K562 (cell line): ENCODE measurements around the gene FAM167B. TPM values are rescaled to one million over a fixed set of nuclear protein-coding genes. Genes with fewer than 3 reads are reported as not detected.
"Not testable (repeated sequence)": the region's sequence is repeated elsewhere in the genome, so short reads cannot be mapped to it uniquely, and the experiment has no call there.

Experiments
- ATAC-seq: fragments of 200-7000 bp; cut with Tn5 transposase; 3 replicates; pipeline ENCODE4 v1.9.1; 2020; ENCODE audit warnings: moderate library complexity
- BruUV-seq: library from RNA; stranded (reverse); fragments of 400-500 nt; replicated peaks from 2 replicates; lab custom pipeline; 2021; lab: Mats Ljungman, UMichigan
- CTCF ChIA-PET: fragments of 300-600 bp; formaldehyde crosslinking; extraction: SDS; loops from one replicate; lab custom pipeline; 2021; ENCODE audit warnings: low intra/inter-chr PET ratio; lab: Yijun Ruan, JAX
- POLR2A ChIA-PET: fragments of 300-600, 350-650 bp; sonication (Branson Sonifier 250); formaldehyde crosslinking; extraction: SDS; loops from one replicate; lab custom pipeline; 2021; ENCODE audit warnings: antibody characterized with exemption, inconsistent platforms; lab: Yijun Ruan, JAX
- DNase-seq, 4 experiments: peaks; one replicate each; pipeline versions ENCODE4 v3.0.0 to v3.0.0-alpha.2; 2011 to 2018; ENCODE audit warnings: low spot score in 3 of 4, mixed read lengths in 3 of 4; ENCODE audit errors: extremely low read depth in 1 of 4
- FAIRE-seq: peaks from 2 replicates; lab custom pipeline; 2011; peaks lifted over from hg19 to GRCh38; lab: Jason Lieb, UNC
- H2AFZ ChIP-seq: 2 replicates; pipeline ENCODE4 v1.6.0; 2011; ENCODE audit warnings: low read depth, low read length, control low read depth, inconsistent platforms
- H3K27ac ChIP-seq: fragments of 200-600 bp; 3 replicates; pipeline ENCODE4 v1.8.0; 2011; ENCODE audit warnings: low read depth, mild to moderate bottlenecking, control low read depth, inconsistent platforms, low read length, moderate library complexity, mixed read lengths; ENCODE audit errors: extremely low read depth
- H3K27me3 ChIP-seq, 2 experiments: fragments of 300-600 bp in 1 of 2; 2 replicates in 1 of 2; 3 replicates in 1 of 2; pipeline versions ENCODE4 v1.6.0 to v1.8.0; 2011; ENCODE audit warnings: inconsistent platforms in 2 of 2, low read length in 2 of 2, mild to moderate bottlenecking in 1 of 2, mixed read lengths in 1 of 2, moderate library complexity in 1 of 2; ENCODE audit not compliant: control insufficient read depth in 2 of 2, insufficient read depth in 2 of 2
- H3K36me3 ChIP-seq: fragments of 300-600 bp; 3 replicates; pipeline ENCODE4 v1.8.0; 2011; ENCODE audit warnings: mild to moderate bottlenecking, low read length, inconsistent platforms; ENCODE audit not compliant: control insufficient read depth, insufficient read depth
- H3K4me1 ChIP-seq, 2 experiments: fragments of 200-600 bp in 1 of 2; replicated peaks in 1 of 2; 2 replicates in 1 of 2; 3 replicates in 1 of 2; pipeline versions ENCODE4 v1.5.1 to v1.8.0; 2011; ENCODE audit warnings: inconsistent platforms in 2 of 2, low read length in 2 of 2, mild to moderate bottlenecking in 1 of 2, mixed read lengths in 1 of 2, moderate library complexity in 1 of 2; ENCODE audit not compliant: control insufficient read depth in 2 of 2, insufficient read depth in 2 of 2
- H3K4me2 ChIP-seq: 2 replicates; pipeline ENCODE4 v1.6.1; 2011; ENCODE audit warnings: low read length, control low read depth, inconsistent platforms, mixed read lengths; ENCODE audit not compliant: insufficient read depth
- H3K4me3 ChIP-seq: fragments of 200-600 bp; sonication (generic), shearing (Covaris generic); 2 replicates; pipeline ENCODE4 v1.5.1; 2016; ENCODE audit warnings: control low read depth, inconsistent platforms
- H3K79me2 ChIP-seq: fragments of 200-600 bp; 3 replicates; pipeline ENCODE4 v1.8.0; 2011; ENCODE audit warnings: low read length, inconsistent platforms; ENCODE audit not compliant: control insufficient read depth, insufficient read depth
- H3K9ac ChIP-seq, 2 experiments: 2 replicates each; pipeline versions ENCODE4 v1.6.0 to v1.6.1; 2011; ENCODE audit warnings: low read depth in 2 of 2, low read length in 2 of 2, control low read depth in 1 of 2, inconsistent platforms in 1 of 2, mild to moderate bottlenecking in 1 of 2, mixed read lengths in 1 of 2; ENCODE audit not compliant: insufficient read depth in 1 of 2
- H3K9me1 ChIP-seq: one replicate; pipeline ENCODE4 v1.6.0; 2011; ENCODE audit warnings: inconsistent platforms, mild to moderate bottlenecking, low read length, moderate library complexity; ENCODE audit not compliant: control insufficient read depth, insufficient read depth
- H3K9me3 ChIP-seq: replicated peaks from 2 replicates; pipeline ENCODE4 v1.5.1; 2011; ENCODE audit warnings: low read depth, low read length, inconsistent platforms; ENCODE audit not compliant: control insufficient read depth, insufficient read depth
- H4K20me1 ChIP-seq: replicated peaks from 2 replicates; pipeline ENCODE4 v1.6.1; 2011; ENCODE audit warnings: low read length, inconsistent platforms, mixed read lengths; ENCODE audit not compliant: control insufficient read depth, insufficient read depth
- CREB1 ChIP-seq, 2 experiments: sonication (generic) in 1 of 2; formaldehyde crosslinking in 1 of 2; IDR thresholded peaks; 2 replicates each; pipeline versions ENCODE4 v1.6.1 to v1.8.0; 2012 to 2022; ENCODE audit warnings: inconsistent platforms in 1 of 2, mild to moderate bottlenecking in 1 of 2, missing genetic modification reagents in 1 of 2, moderate library complexity in 1 of 2
- EP300 ChIP-seq: IDR thresholded peaks from 2 replicates; pipeline ENCODE4 v1.6.1; 2012; ENCODE audit warnings: low read length, improper control_type of control experiment
- POLR2AphosphoS5 ChIP-seq: IDR thresholded peaks from 2 replicates; pipeline ENCODE4 v1.6.1; 2011; ENCODE audit warnings: mild to moderate bottlenecking, low read depth, low read length, moderate library complexity; ENCODE audit not compliant: control insufficient read depth, insufficient read depth
- POLR2H ChIP-seq: IDR thresholded peaks from 2 replicates; pipeline ENCODE4 v1.6.1; 2016; ENCODE audit warnings: missing genetic modification characterization, low read depth, mild to moderate bottlenecking, control low read depth, missing compliant biosample characterization, moderate library complexity
- WGBS: fragments of 100-300 bp; shearing (Covaris generic); methylation state at CpG from one replicate; pipeline ENCODE4 v1.1.6; 2016; ENCODE audit warnings: low coverage, mixed read lengths; ENCODE audit not compliant: insufficient coverage; ENCODE audit errors: missing lambda C conversion rate; 5-methylcytosine and 5-hydroxymethylcytosine counted together
- in situ Hi-C: fragments of 300-500 bp; cut with MboI; formaldehyde crosslinking; loops from 4 replicates; pipeline ENCODE4 v1.15.0; 2018; ENCODE audit warnings: inconsistent platforms, mixed read lengths
- intact Hi-C: fragments of 100-400 bp; cut with micrococcal nuclease; formaldehyde crosslinking; loops from 2 replicates; pipeline ENCODE4 v1.14.2; 2022
- polyA plus RNA-seq, 8 experiments: library from polyadenylated mRNA; depleted of rRNA in 4 of 8; stranded (reverse) in 5 of 8; unstranded in 3 of 8; fragments of >200 nt; fragmentation: Nextera tagmentation in 2 of 8; fragmentation: Illumina TruSeq in 1 of 8; extraction: Ambion mirVana in 2 of 8; extraction: Trizol in 1 of 8; gene quantifications; 2 replicates each; pipeline versions ENCODE4 v1.2.1 to v1.2.3, GENCODE V29; 2011 to 2014; ENCODE audit warnings: inconsistent platforms in 1 of 8, missing spikeins in 1 of 8
- small RNA-seq: library from RNA; depleted of rRNA; stranded (forward); fragments of <200 nt; gene quantifications from one replicate; pipeline ENCODE3, GENCODE V24; 2014
- total RNA-seq, 7 experiments: library from RNA; depleted of rRNA in 6 of 7; stranded (reverse); fragments of >200 nt in 6 of 7; fragmentation: Illumina TruSeq in 2 of 7; extraction: Trizol in 2 of 7; gene quantifications; 2 replicates each; pipeline versions ENCODE4 v1.2.1 to v1.2.3, GENCODE V29; 2011 to 2021; ENCODE audit warnings: low replicate concordance in 1 of 7
- TF ChIP-seq, protein P1 (sequence below), 2 experiments: fragments of 150-350 bp in 1 of 2; IDR thresholded peaks; 2 replicates each; pipeline ENCODE4 v1.6.1; 2012 to 2016; ENCODE audit warnings: low read depth in 2 of 2, low read length in 2 of 2, mild to moderate bottlenecking in 1 of 2, moderate library complexity in 1 of 2

Gene FAM167B
- total and polyA plus RNA-seq, 9 of the 15 experiments (the other 6 are each of a cell fraction or from before 2014, with no cell fraction given): not detected

DNA sequence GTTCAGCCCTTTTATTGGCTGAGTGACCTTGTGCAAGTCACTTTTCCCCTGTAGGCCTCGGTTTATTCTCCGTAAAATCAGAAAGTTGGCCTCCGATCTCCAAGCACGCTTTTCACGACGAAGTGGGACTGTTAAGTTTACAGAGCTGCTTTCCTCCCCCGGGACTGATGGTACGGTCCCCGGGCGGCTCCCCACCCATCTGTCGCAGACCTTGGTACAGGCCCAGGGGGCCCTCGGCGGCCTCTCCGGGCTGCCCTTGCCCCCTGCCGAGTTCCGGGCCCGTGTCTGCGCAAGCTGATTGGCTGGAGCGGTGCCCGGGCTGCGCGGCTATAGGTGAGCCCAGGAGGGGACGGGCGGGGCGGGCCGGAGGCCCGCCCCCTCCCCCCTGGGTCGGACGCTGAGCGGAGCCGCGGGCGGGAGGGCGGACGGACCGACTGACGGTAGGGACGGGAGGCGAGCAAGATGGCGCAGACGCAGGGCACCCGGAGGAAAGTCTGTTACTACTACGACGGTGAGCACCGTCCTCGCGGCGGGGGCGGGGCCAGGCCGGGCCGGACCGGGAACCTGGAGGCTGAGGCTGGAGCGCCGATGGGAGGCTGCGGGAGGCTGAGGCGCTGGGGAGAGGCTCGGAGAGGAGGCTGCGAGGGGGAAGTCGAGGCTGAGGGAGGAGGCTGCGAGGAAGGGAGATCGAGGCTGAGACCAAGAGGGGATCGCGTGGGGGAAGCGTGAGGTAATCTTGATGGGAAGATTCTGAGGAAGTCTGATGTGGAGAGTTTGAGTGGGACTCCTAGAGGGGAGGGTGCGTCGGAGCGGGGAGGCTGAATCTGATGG, 44.9 kb downstream of the FAM167B start, which contains the start of gene HDAC1 (continued):
- TF ChIP-seq EP300: no peak
- peak; percentile 57; the same call in 1 of the 2 replicates for TF ChIP-seq POLR2AphosphoS5
- TF ChIP-seq, protein P1, sequence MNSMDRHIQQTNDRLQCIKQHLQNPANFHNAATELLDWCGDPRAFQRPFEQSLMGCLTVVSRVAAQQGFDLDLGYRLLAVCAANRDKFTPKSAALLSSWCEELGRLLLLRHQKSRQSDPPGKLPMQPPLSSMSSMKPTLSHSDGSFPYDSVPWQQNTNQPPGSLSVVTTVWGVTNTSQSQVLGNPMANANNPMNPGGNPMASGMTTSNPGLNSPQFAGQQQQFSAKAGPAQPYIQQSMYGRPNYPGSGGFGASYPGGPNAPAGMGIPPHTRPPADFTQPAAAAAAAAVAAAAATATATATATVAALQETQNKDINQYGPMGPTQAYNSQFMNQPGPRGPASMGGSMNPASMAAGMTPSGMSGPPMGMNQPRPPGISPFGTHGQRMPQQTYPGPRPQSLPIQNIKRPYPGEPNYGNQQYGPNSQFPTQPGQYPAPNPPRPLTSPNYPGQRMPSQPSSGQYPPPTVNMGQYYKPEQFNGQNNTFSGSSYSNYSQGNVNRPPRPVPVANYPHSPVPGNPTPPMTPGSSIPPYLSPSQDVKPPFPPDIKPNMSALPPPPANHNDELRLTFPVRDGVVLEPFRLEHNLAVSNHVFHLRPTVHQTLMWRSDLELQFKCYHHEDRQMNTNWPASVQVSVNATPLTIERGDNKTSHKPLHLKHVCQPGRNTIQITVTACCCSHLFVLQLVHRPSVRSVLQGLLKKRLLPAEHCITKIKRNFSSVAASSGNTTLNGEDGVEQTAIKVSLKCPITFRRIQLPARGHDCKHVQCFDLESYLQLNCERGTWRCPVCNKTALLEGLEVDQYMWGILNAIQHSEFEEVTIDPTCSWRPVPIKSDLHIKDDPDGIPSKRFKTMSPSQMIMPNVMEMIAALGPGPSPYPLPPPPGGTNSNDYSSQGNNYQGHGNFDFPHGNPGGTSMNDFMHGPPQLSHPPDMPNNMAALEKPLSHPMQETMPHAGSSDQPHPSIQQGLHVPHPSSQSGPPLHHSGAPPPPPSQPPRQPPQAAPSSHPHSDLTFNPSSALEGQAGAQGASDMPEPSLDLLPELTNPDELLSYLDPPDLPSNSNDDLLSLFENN (IDR thresholded peaks at IDR 0.05; ENCODE audit: low read depth in 2 of 2, low read length in 2 of 2): no peak; a peak in 2 of 4 replicates
- TF ChIP-seq POLR2H (tag): peak; percentile 82
- TF ChIP-seq CREB1 (IDR thresholded peaks at IDR 0.05): no peak; the same call in 1 of the 2 replicates
- peak; percentile 68; the same call in 1 of the 2 replicates for TF ChIP-seq CREB1 (CRISPR knock-in tag; IDR thresholded peaks at IDR 0.05)

DNA sequence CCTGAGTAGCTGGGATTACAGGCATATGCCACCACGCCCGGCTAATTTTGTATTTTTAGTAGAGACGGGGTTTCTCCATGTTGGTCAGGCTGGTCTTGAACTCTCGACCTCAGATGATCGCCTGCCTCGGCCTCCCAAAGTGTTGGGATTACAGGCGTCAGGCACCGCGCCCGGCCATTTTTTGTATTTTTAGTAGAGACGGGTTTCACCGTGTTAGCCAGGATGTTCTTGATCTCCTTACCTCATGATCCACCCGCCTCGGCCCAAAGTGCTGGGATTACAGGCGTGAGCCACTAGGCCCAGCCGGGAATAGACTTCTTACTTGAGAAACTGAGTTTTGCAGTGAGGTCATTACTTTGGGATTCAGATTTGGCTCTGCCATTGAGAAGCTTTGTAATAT, 51.2 kb downstream of the FAM167B start:
- ATAC-seq, H2AFZ ChIP-seq, in situ Hi-C loops, H3K9me1 ChIP-seq, CTCF ChIA-PET, H4K20me1 ChIP-seq, BruUV-seq, H3K27me3 ChIP-seq, H3K27ac ChIP-seq, intact Hi-C loops, H3K4me2 ChIP-seq, H3K9me3 ChIP-seq, DNase-seq, FAIRE-seq, H3K4me3 ChIP-seq: not testable (repeated sequence)
- POLR2A ChIA-PET: interaction anchor here (0.7 kb wide), 1 partner anchor 653 kb away, joined by 3 read pairs; no protein-coding TSS in a partner anchor
- 91% methylated on average over 16 of the region's 16 CpGs for WGBS
- 0 out of 4 replicates have a peak overlapping the region, but pooled peaks of 1 of the 2 experiments have one; percentile 53 for H3K9ac ChIP-seq
- peaks cover 67% of the 10 kb centered on the region for H3K36me3 ChIP-seq
- H3K4me1 ChIP-seq: peaks cover 16 to 22% of the 10 kb centered on the region in 2 experiments; a peak in 4 of 5 replicates
- peaks cover 80% of the 10 kb centered on the region for H3K79me2 ChIP-seq

Small RNA genes lying within 50 kb of the gene (small RNA-seq; reads per million reads assigned to genes)
- gene RF00017: not detected
- gene RF00019: not detected

Other genes starting within 250 kb of the FAM167B start
Only the 7 nearest of the 16 such genes appear.
- gene CCDC28B, start 46.6 kb upstream of the FAM167B start, total RNA-seq (2014; rRNA removed): 51.9 and 59.5 TPM in 2 replicates
- 14.3 and 17.3 TPM in 2 replicates for gene CCDC28B, start 46.6 kb upstream of the FAM167B start, total RNA-seq (2014; rRNA removed; fragmentation: Illumina TruSeq; extraction: Trizol)
- 42.2 and 44.4 TPM in 2 replicates for gene CCDC28B, start 46.6 kb upstream of the FAM167B start, total RNA-seq (2015; rRNA removed; fragmentation: Illumina TruSeq; extraction: Trizol)
- gene CCDC28B, start 46.6 kb upstream of the FAM167B start, total RNA-seq (2021): 48.0 and 50.6 TPM in 2 replicates
- 29.3 and 29.4 TPM in 2 replicates for gene CCDC28B, start 46.6 kb upstream of the FAM167B start, polyA plus RNA-seq (2011; rRNA removed)
- gene CCDC28B, start 46.6 kb upstream of the FAM167B start, polyA plus RNA-seq (2014; fragmentation: Illumina TruSeq; extraction: Trizol): 31.7 and 45.4 TPM in 2 replicates
- gene CCDC28B, start 46.6 kb upstream of the FAM167B start, polyA plus RNA-seq (2014; fragmentation: Nextera tagmentation; extraction: Ambion mirVana): 10 to 100 TPM in 1 of 2 experiments, 1 to 10 TPM in 1; 5.7 to 14.5 TPM
- 54.5 and 56.6 TPM in 2 replicates for gene CCDC28B, start 46.6 kb upstream of the FAM167B start, polyA plus RNA-seq (2014; rRNA removed)
- gene IQCC, start 41.6 kb upstream of the FAM167B start, total RNA-seq (2014; rRNA removed): 12.4 and 12.6 TPM in 2 replicates
- gene IQCC, start 41.6 kb upstream of the FAM167B start, total RNA-seq (2014; rRNA removed; fragmentation: Illumina TruSeq; extraction: Trizol): 10.6 and 11.5 TPM in 2 replicates
- gene IQCC, start 41.6 kb upstream of the FAM167B start, total RNA-seq (2015; rRNA removed; fragmentation: Illumina TruSeq; extraction: Trizol): 12.7 and 13.2 TPM in 2 replicates
- gene IQCC, start 41.6 kb upstream of the FAM167B start, total RNA-seq (2021): 6.6 and 8.1 TPM in 2 replicates
- 10.6 and 10.7 TPM in 2 replicates for gene IQCC, start 41.6 kb upstream of the FAM167B start, polyA plus RNA-seq (2011; rRNA removed)
- gene IQCC, start 41.6 kb upstream of the FAM167B start, polyA plus RNA-seq (2014; fragmentation: Illumina TruSeq; extraction: Trizol): 14.9 and 16.5 TPM in 2 replicates
- gene IQCC, start 41.6 kb upstream of the FAM167B start, polyA plus RNA-seq (2014; fragmentation: Nextera tagmentation; extraction: Ambion mirVana): 10 to 100 TPM in 1 of 2 experiments, 1 to 10 TPM in 1; 8.4 to 10.4 TPM
- 12.4 and 13.9 TPM in 2 replicates for gene IQCC, start 41.6 kb upstream of the FAM167B start, polyA plus RNA-seq (2014; rRNA removed)
- gene DCDC2B, start 38.1 kb upstream of the FAM167B start, total RNA-seq (2014; rRNA removed): not detected in 2 replicates
- gene DCDC2B, start 38.1 kb upstream of the FAM167B start, total RNA-seq (2014; rRNA removed; fragmentation: Illumina TruSeq; extraction: Trizol): not detected in 2 replicates
- gene DCDC2B, start 38.1 kb upstream of the FAM167B start, total RNA-seq (2015; rRNA removed; fragmentation: Illumina TruSeq; extraction: Trizol): not detected in 2 replicates
- gene DCDC2B, start 38.1 kb upstream of the FAM167B start, total RNA-seq (2021): not detected in 2 replicates
- not detected in 2 replicates for gene DCDC2B, start 38.1 kb upstream of the FAM167B start, polyA plus RNA-seq (2011; rRNA removed)
- gene DCDC2B, start 38.1 kb upstream of the FAM167B start, polyA plus RNA-seq (2014; fragmentation: Illumina TruSeq; extraction: Trizol): not detected in 2 replicates
- gene DCDC2B, start 38.1 kb upstream of the FAM167B start, polyA plus RNA-seq (2014; fragmentation: Nextera tagmentation; extraction: Ambion mirVana): not detected
- gene DCDC2B, start 38.1 kb upstream of the FAM167B start, polyA plus RNA-seq (2014; rRNA removed): not detected in 2 replicates
- gene TMEM234, start 24.9 kb upstream of the FAM167B start, total RNA-seq (2014; rRNA removed): 5.0 and 8.6 TPM in 2 replicates
- gene TMEM234, start 24.9 kb upstream of the FAM167B start, total RNA-seq (2014; rRNA removed; fragmentation: Illumina TruSeq; extraction: Trizol): 8.3 and 8.4 TPM in 2 replicates
- gene TMEM234, start 24.9 kb upstream of the FAM167B start, total RNA-seq (2015; rRNA removed; fragmentation: Illumina TruSeq; extraction: Trizol): 7.6 and 7.8 TPM in 2 replicates
- gene TMEM234, start 24.9 kb upstream of the FAM167B start, total RNA-seq (2021): 12.1 and 14.1 TPM in 2 replicates
- 7.7 and 9.0 TPM in 2 replicates for gene TMEM234, start 24.9 kb upstream of the FAM167B start, polyA plus RNA-seq (2011; rRNA removed)
- gene TMEM234, start 24.9 kb upstream of the FAM167B start, polyA plus RNA-seq (2014; fragmentation: Illumina TruSeq; extraction: Trizol): 7.2 and 7.3 TPM in 2 replicates
- gene TMEM234, start 24.9 kb upstream of the FAM167B start, polyA plus RNA-seq (2014; fragmentation: Nextera tagmentation; extraction: Ambion mirVana): 1 to 10 TPM; 6.2 to 6.8 TPM
- gene TMEM234, start 24.9 kb upstream of the FAM167B start, polyA plus RNA-seq (2014; rRNA removed): 10.4 and 12.9 TPM in 2 replicates
- gene EIF3I, start 24.8 kb upstream of the FAM167B start, total RNA-seq (2014; rRNA removed): 472 and 537 TPM in 2 replicates
- gene EIF3I, start 24.8 kb upstream of the FAM167B start, total RNA-seq (2014; rRNA removed; fragmentation: Illumina TruSeq; extraction: Trizol): 678 and 704 TPM in 2 replicates
- 535 and 541 TPM in 2 replicates for gene EIF3I, start 24.8 kb upstream of the FAM167B start, total RNA-seq (2015; rRNA removed; fragmentation: Illumina TruSeq; extraction: Trizol)
- 383 and 414 TPM in 2 replicates for gene EIF3I, start 24.8 kb upstream of the FAM167B start, total RNA-seq (2021)
- gene EIF3I, start 24.8 kb upstream of the FAM167B start, polyA plus RNA-seq (2011; rRNA removed): 527 and 635 TPM in 2 replicates
- 942 and 1,045 TPM in 2 replicates for gene EIF3I, start 24.8 kb upstream of the FAM167B start, polyA plus RNA-seq (2014; fragmentation: Illumina TruSeq; extraction: Trizol)
- gene EIF3I, start 24.8 kb upstream of the FAM167B start, polyA plus RNA-seq (2014; fragmentation: Nextera tagmentation; extraction: Ambion mirVana): 1,000 to 10,000 TPM; 1,337 to 1,526 TPM
- 477 and 567 TPM in 2 replicates for gene EIF3I, start 24.8 kb upstream of the FAM167B start, polyA plus RNA-seq (2014; rRNA removed)
- 0.08 TPM in 1 of 2 replicates, not detected in the other for gene LCK, start 4.0 kb downstream of the FAM167B start, total RNA-seq (2014; rRNA removed)
- gene LCK, start 4.0 kb downstream of the FAM167B start, total RNA-seq (2014; rRNA removed; fragmentation: Illumina TruSeq; extraction: Trizol): 0.13 TPM in 1 of 2 replicates, not detected in the other
- not detected in 2 replicates for gene LCK, start 4.0 kb downstream of the FAM167B start, total RNA-seq (2015; rRNA removed; fragmentation: Illumina TruSeq; extraction: Trizol)
- gene LCK, start 4.0 kb downstream of the FAM167B start, total RNA-seq (2021): 0.38 and 0.47 TPM in 2 replicates
- gene LCK, start 4.0 kb downstream of the FAM167B start, polyA plus RNA-seq (2011; rRNA removed): not detected in 2 replicates
- gene LCK, start 4.0 kb downstream of the FAM167B start, polyA plus RNA-seq (2014; fragmentation: Illumina TruSeq; extraction: Trizol): 0.04 TPM in 1 of 2 replicates, not detected in the other
- gene LCK, start 4.0 kb downstream of the FAM167B start, polyA plus RNA-seq (2014; fragmentation: Nextera tagmentation; extraction: Ambion mirVana): not detected
- 0.13 TPM in 1 of 2 replicates, not detected in the other for gene LCK, start 4.0 kb downstream of the FAM167B start, polyA plus RNA-seq (2014; rRNA removed)
- gene HDAC1, start 44.9 kb downstream of the FAM167B start, total RNA-seq (2014; rRNA removed): 169 and 182 TPM in 2 replicates
- gene HDAC1, start 44.9 kb downstream of the FAM167B start, total RNA-seq (2014; rRNA removed; fragmentation: Illumina TruSeq; extraction: Trizol): 193 and 197 TPM in 2 replicates
- 169 and 180 TPM in 2 replicates for gene HDAC1, start 44.9 kb downstream of the FAM167B start, total RNA-seq (2015; rRNA removed; fragmentation: Illumina TruSeq; extraction: Trizol)
- gene HDAC1, start 44.9 kb downstream of the FAM167B start, total RNA-seq (2021): 182 and 185 TPM in 2 replicates
- gene HDAC1, start 44.9 kb downstream of the FAM167B start, polyA plus RNA-seq (2011; rRNA removed): 384 and 397 TPM in 2 replicates
- 213 and 224 TPM in 2 replicates for gene HDAC1, start 44.9 kb downstream of the FAM167B start, polyA plus RNA-seq (2014; fragmentation: Illumina TruSeq; extraction: Trizol)
- gene HDAC1, start 44.9 kb downstream of the FAM167B start, polyA plus RNA-seq (2014; fragmentation: Nextera tagmentation; extraction: Ambion mirVana): 100 to 1,000 TPM; 183 to 205 TPM
- gene HDAC1, start 44.9 kb downstream of the FAM167B start, polyA plus RNA-seq (2014; rRNA removed): 210 and 239 TPM in 2 replicates